MM.1S (cell line): ENCODE data around the gene MRPL4.

ENCODE experiments used
- DNase-seq: peaks from one replicate; pipeline ENCODE4 v3.0.0-alpha.2; 2015
- H2AFZ ChIP-seq: fragments of 300-600 bp; sonication (generic); 2 replicates; pipeline ENCODE4 v1.6.0; 2016; ENCODE audit warnings: antibody characterized with exemption, low read length
- H3F3A ChIP-seq: fragments of 300-600 bp; sonication (generic); 2 replicates; pipeline ENCODE4 v1.6.1; 2016; ENCODE audit warnings: mild to moderate bottlenecking, antibody characterized with exemption, low read length, moderate library complexity, mixed read lengths; ENCODE audit not compliant: insufficient read depth
- H3K27ac ChIP-seq: fragments of 300-600 bp; sonication (generic); 2 replicates; pipeline ENCODE4 v1.5.1; 2016; ENCODE audit warnings: mild to moderate bottlenecking, low read length
- H3K27me3 ChIP-seq: fragments of 300-600 bp; sonication (generic); replicated peaks from 2 replicates; pipeline ENCODE4 v1.6.0; 2016; ENCODE audit warnings: low read length; ENCODE audit not compliant: insufficient read depth
- H3K36me3 ChIP-seq: fragments of 300-600 bp; sonication (generic); replicated peaks from 2 replicates; pipeline ENCODE4 v1.6.1; 2016; ENCODE audit warnings: mild to moderate bottlenecking, low read length, mixed read lengths; ENCODE audit not compliant: insufficient read depth
- H3K4me1 ChIP-seq: fragments of 300-600 bp; sonication (generic); 2 replicates; pipeline ENCODE4 v1.6.1; 2016; ENCODE audit warnings: low read length, mixed read lengths
- H3K4me2 ChIP-seq: fragments of 300-600 bp; sonication (generic); 2 replicates; pipeline ENCODE4 v1.6.0; 2016; ENCODE audit warnings: low read depth, low read length
- H3K4me3 ChIP-seq: fragments of 300-600 bp; sonication (generic); 2 replicates; pipeline ENCODE4 v1.5.1; 2016; ENCODE audit warnings: low read length, mixed read lengths
- H3K79me2 ChIP-seq: fragments of 300-600 bp; sonication (generic); 2 replicates; pipeline ENCODE4 v1.6.1; 2016; ENCODE audit warnings: mixed run types, low read length, mixed read lengths
- H3K9ac ChIP-seq: fragments of 300-600 bp; sonication (generic); 2 replicates; pipeline ENCODE4 v1.6.1; 2016; ENCODE audit warnings: low read length, mixed read lengths
- H3K9me2 ChIP-seq: fragments of 300-600 bp; sonication (generic); replicated peaks from 2 replicates; pipeline ENCODE4 v1.6.1; 2016; ENCODE audit warnings: mild to moderate bottlenecking, low read length, mixed read lengths; ENCODE audit not compliant: insufficient read depth
- H3K9me3 ChIP-seq: fragments of 300-600 bp; sonication (generic); replicated peaks from 2 replicates; pipeline ENCODE4 v1.6.1; 2016; ENCODE audit warnings: mild to moderate bottlenecking, low read length, mixed read lengths; ENCODE audit not compliant: insufficient read depth
- H4K20me1 ChIP-seq: fragments of 300-600 bp; sonication (generic); 2 replicates; pipeline ENCODE4 v1.6.1; 2016; ENCODE audit warnings: mild to moderate bottlenecking, low read length, moderate library complexity, mixed read lengths; ENCODE audit not compliant: insufficient read depth
- CTCF ChIP-seq: fragments of 300-600 bp; sonication (generic); IDR thresholded peaks from 2 replicates; pipeline ENCODE4 v1.5.1; 2016; ENCODE audit warnings: antibody characterized with exemption, low read length, mixed read lengths
- EZH2 ChIP-seq: fragments of 300-600 bp; sonication (generic); optimal IDR thresholded peaks from 2 replicates; pipeline ENCODE3; 2017; ENCODE audit warnings: low read depth, mild to moderate bottlenecking, antibody characterized with exemption, low read length, mixed read lengths
- EZH2phosphoT487 ChIP-seq: fragments of 300-600 bp; sonication (generic); IDR thresholded peaks from 2 replicates; pipeline ENCODE4 v1.6.1; 2018; ENCODE audit warnings: antibody characterized with exemption, low read length

MRPL4 gene

GRCh38 chr19:10293637-10294367 is 41.8 kb downstream of the MRPL4 start:
- Histone ChIP-seq H4K20me1 (no peaks in the 10 kb centered on the region), H3F3A (0 out of 2 replicates have a peak, but pooled peaks cover 6% of the 10 kb centered on the region), H3K9ac (no peak overlapping the region), H3K9me2 (no peaks in the 10 kb centered on the region), H3K27me3 (peaks cover 29% of the 10 kb centered on the region), H3K36me3 (no peaks in the 10 kb centered on the region), H3K4me2 (no peak overlapping the region), H3K27ac (no peak overlapping the region), H3K79me2 (no peaks in the 10 kb centered on the region), H2AFZ (no peak overlapping the region), H3K4me1 (peaks cover 28% of the 10 kb centered on the region), H3K9me3 (no peaks in the 10 kb centered on the region), H3K4me3 (no peak overlapping the region)
- no peak for DNase-seq
- no peak for TF ChIP-seq EZH2
- TF ChIP-seq EZH2phosphoT487, result no peak
- no peak for TF ChIP-seq CTCF

- no peaks in the 10 kb centered on the region for H3K79me2 ChIP-seq
- H3K27me3 ChIP-seq, result peaks cover 28% of the 10 kb centered on the region
- peaks cover 23% of the 10 kb centered on the region for H3K4me1 ChIP-seq
- H3K36me3 ChIP-seq, result no peaks in the 10 kb centered on the region
- no peak overlapping the region for H2AFZ ChIP-seq
- H3K9me2 ChIP-seq, result no peaks in the 10 kb centered on the region
- H3F3A ChIP-seq, result 0 out of 2 replicates have a peak, but pooled peaks cover 6% of the 10 kb centered on the region
- TF ChIP-seq EZH2, result no peak
- TF ChIP-seq CTCF, result no peak
- TF ChIP-seq EZH2phosphoT487, result no peak
- no peak for DNase-seq
- H3K27ac ChIP-seq, result no peak overlapping the region
- H3K9ac ChIP-seq, result no peak overlapping the region
- no peaks in the 10 kb centered on the region for H3K9me3 ChIP-seq
- no peak overlapping the region for H3K4me3 ChIP-seq
- H3K4me2 ChIP-seq, result no peak overlapping the region
- no peaks in the 10 kb centered on the region for H4K20me1 ChIP-seq
These were observed 42.3 kb downstream of the MRPL4 start for GRCh38 chr19:10294368-10294697.

GRCh38 chr19:10295305-10295846 is 43.4 kb downstream of the MRPL4 start:
- Histone ChIP-seq H2AFZ (peak overlapping the region; percentile 82), H4K20me1 (no peaks in the 10 kb centered on the region), H3K4me1 (peaks cover 18% of the 10 kb centered on the region), H3K4me3 (peak overlapping the region; percentile 53), H3K9ac (no peak overlapping the region), H3K36me3 (no peaks in the 10 kb centered on the region), H3K27me3 (peaks cover 23% of the 10 kb centered on the region), H3K4me2 (peak overlapping the region; percentile 95), H3K9me2 (no peaks in the 10 kb centered on the region), H3K79me2 (no peaks in the 10 kb centered on the region), H3K9me3 (no peaks in the 10 kb centered on the region), H3K27ac (no peak overlapping the region), H3F3A (0 out of 2 replicates have a peak, but pooled peaks cover 6% of the 10 kb centered on the region)
- peak; percentile 50 for DNase-seq
- no peak for TF ChIP-seq EZH2
- 0 out of 2 replicates have a peak, but pooled peaks have one; percentile 5 for TF ChIP-seq CTCF
